OCI-LY3 (cell line): ENCODE results near the gene B3GNT4.

Source experiments
- H2AFZ ChIP-seq: fragments of 200-600, 300-600 bp; shearing (Covaris generic); 2 replicates; pipeline ENCODE4 v1.6.0; 2014; ENCODE audit warnings: antibody characterized with exemption, low read depth, low read length
- H3K27ac ChIP-seq: fragments of 200-600, 300-600 bp; sonication (generic); 2 replicates; pipeline ENCODE4 v1.5.1; 2014; ENCODE audit warnings: mild to moderate bottlenecking, low read length, moderate library complexity, mixed read lengths
- H3K27me3 ChIP-seq: fragments of 200-600, 300-600 bp; sonication (generic); 2 replicates; pipeline ENCODE4 v1.6.1; 2014; ENCODE audit warnings: low read depth, low read length, mixed read lengths
- H3K36me3 ChIP-seq: fragments of 200-600, 300-600 bp; sonication (generic); replicated peaks from 2 replicates; pipeline ENCODE3; 2014; ENCODE audit warnings: low read depth, low read length, mixed read lengths
- H3K4me1 ChIP-seq: fragments of 300-600, 200-600 bp; sonication (generic); 2 replicates; pipeline ENCODE4 v1.6.1; 2014; ENCODE audit warnings: low read length, mixed read lengths
- H3K4me2 ChIP-seq: fragments of 200-600, 300-600 bp; sonication (generic); 2 replicates; pipeline ENCODE4 v1.6.1; 2014; ENCODE audit warnings: low read length, mixed read lengths
- H3K4me3 ChIP-seq: fragments of 300-600, 200-600 bp; sonication (generic); 2 replicates; pipeline ENCODE4 v1.5.1; 2014; ENCODE audit warnings: antibody characterized with exemption, mild to moderate bottlenecking, low read length, moderate library complexity
- H3K79me2 ChIP-seq: fragments of 300-600, 200-600 bp; shearing (Covaris generic); 2 replicates; pipeline ENCODE4 v1.6.1; 2014; ENCODE audit warnings: mild to moderate bottlenecking, low read length, mixed read lengths
- H3K9ac ChIP-seq: fragments of 300-600, 200-600 bp; shearing (Covaris generic); 2 replicates; pipeline ENCODE4 v1.6.0; 2014; ENCODE audit warnings: mild to moderate bottlenecking, low read length, moderate library complexity
- H3K9me3 ChIP-seq: fragments of 200-600, 300-600 bp; shearing (Covaris generic); 2 replicates; pipeline ENCODE4 v1.6.1; 2014; ENCODE audit warnings: low read length, mixed read lengths; ENCODE audit not compliant: insufficient read depth
- H4K20me1 ChIP-seq: fragments of 200-600, 300-600 bp; sonication (generic); 2 replicates; pipeline ENCODE4 v1.6.1; 2016; ENCODE audit warnings: low read length, mixed read lengths; ENCODE audit not compliant: insufficient read depth
- CTCF ChIP-seq: fragments of 200-600, 300-600 bp; sonication (generic); IDR thresholded peaks from 2 replicates; pipeline ENCODE4 v1.5.1; 2014; ENCODE audit warnings: antibody characterized with exemption, low read length, low read depth
- EZH2phosphoT487 ChIP-seq: fragments of 200-600 bp; shearing (Covaris generic); IDR thresholded peaks from 2 replicates; pipeline ENCODE4 v1.6.1; 2018; ENCODE audit warnings: antibody characterized with exemption, mixed run types, low read depth

The B3GNT4 gene

GRCh38 chr12:122160761-122161160 is 42.7 kb upstream of the B3GNT4 start:
- no peak overlapping the region for H3K4me3 ChIP-seq
- H3K9me3 ChIP-seq: no peaks in the 10 kb centered on the region
- H3K4me1 ChIP-seq: peaks cover 4% of the 10 kb centered on the region
- H3K27me3 ChIP-seq: peaks cover 21% of the 10 kb centered on the region
- TF ChIP-seq EZH2phosphoT487: no peak
- no peak for TF ChIP-seq CTCF
- H4K20me1 ChIP-seq: no peaks in the 10 kb centered on the region
- no peak overlapping the region for H3K9ac ChIP-seq
- H3K36me3 ChIP-seq: no peaks in the 10 kb centered on the region
- no peak overlapping the region for H3K4me2 ChIP-seq
- H3K27ac ChIP-seq: no peak overlapping the region
- H2AFZ ChIP-seq: no peak overlapping the region
- no peaks in the 10 kb centered on the region for H3K79me2 ChIP-seq

GRCh38 chr12:122161682-122162081 is 41.8 kb upstream of the B3GNT4 start:
- Histone ChIP-seq H3K4me1 (peaks cover 13% of the 10 kb centered on the region), H3K36me3 (no peaks in the 10 kb centered on the region), H4K20me1 (no peaks in the 10 kb centered on the region), H3K9me3 (no peaks in the 10 kb centered on the region), H2AFZ (no peak overlapping the region), H3K9ac (no peak overlapping the region), H3K79me2 (no peaks in the 10 kb centered on the region), H3K27me3 (peaks cover 21% of the 10 kb centered on the region), H3K4me2 (no peak overlapping the region), H3K27ac (no peak overlapping the region), H3K4me3 (no peak overlapping the region)
- TF ChIP-seq CTCF (no peak), EZH2phosphoT487 (no peak)

- no peak overlapping the region for H3K4me2 ChIP-seq
- peaks cover 27% of the 10 kb centered on the region for H3K27me3 ChIP-seq
These were observed 40.5 kb upstream of the B3GNT4 start for GRCh38 chr12:122162976-122163375.

More at GRCh38 chr12:122162976-122163375, 40.5 kb upstream of the B3GNT4 start:
- no peak for TF ChIP-seq EZH2phosphoT487
- no peak for TF ChIP-seq CTCF
- H3K9me3 ChIP-seq: no peaks in the 10 kb centered on the region
- H3K36me3 ChIP-seq: no peaks in the 10 kb centered on the region
- H3K4me1 ChIP-seq: peaks cover 22% of the 10 kb centered on the region
- no peak overlapping the region for H3K9ac ChIP-seq
- H3K79me2 ChIP-seq: no peaks in the 10 kb centered on the region
- no peaks in the 10 kb centered on the region for H4K20me1 ChIP-seq
- H3K27ac ChIP-seq: no peak overlapping the region
- H3K4me3 ChIP-seq: no peak overlapping the region
- H2AFZ ChIP-seq: no peak overlapping the region
